B cell (primary cell): ENCODE results near the gene EFHD2.

Experiments
- EZH2 ChIP-seq: IDR thresholded peaks from 2 replicates; pipeline ENCODE4 v1.6.1; 2012; ENCODE audit warnings: borderline replicate concordance, low read depth, mild to moderate bottlenecking, moderate library complexity, low read length; ENCODE audit not compliant: insufficient read depth, poor library complexity, severe bottlenecking
- TF ChIP-seq, protein P1 (sequence below): fragments of 200-600 bp; IDR thresholded peaks from one replicate; pipeline ENCODE4 v1.8.0; 2022; ENCODE audit warnings: antibody characterized with exemption, mild to moderate bottlenecking

DNA sequence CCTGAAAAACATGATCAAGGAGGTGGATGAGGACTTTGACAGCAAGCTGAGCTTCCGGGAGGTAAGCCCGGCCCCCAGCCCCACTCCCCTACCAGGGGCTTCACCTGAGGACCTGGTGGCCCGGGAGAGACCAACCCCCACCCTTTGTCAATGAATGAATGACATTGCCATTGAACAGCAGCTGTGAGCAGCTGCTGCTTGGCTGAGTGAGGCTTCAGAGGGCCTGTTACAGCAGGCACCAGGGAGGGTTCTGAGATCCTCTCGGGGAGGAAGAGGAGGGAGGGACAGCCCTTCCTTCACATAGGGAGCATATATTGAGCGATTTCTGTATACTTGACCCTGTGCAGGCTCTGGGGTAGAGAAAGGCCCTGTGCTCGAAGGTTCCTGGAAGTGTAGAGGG, 16.3 kb downstream of the EFHD2 start:
- no peak for TF ChIP-seq EZH2
- TF ChIP-seq, protein P1, sequence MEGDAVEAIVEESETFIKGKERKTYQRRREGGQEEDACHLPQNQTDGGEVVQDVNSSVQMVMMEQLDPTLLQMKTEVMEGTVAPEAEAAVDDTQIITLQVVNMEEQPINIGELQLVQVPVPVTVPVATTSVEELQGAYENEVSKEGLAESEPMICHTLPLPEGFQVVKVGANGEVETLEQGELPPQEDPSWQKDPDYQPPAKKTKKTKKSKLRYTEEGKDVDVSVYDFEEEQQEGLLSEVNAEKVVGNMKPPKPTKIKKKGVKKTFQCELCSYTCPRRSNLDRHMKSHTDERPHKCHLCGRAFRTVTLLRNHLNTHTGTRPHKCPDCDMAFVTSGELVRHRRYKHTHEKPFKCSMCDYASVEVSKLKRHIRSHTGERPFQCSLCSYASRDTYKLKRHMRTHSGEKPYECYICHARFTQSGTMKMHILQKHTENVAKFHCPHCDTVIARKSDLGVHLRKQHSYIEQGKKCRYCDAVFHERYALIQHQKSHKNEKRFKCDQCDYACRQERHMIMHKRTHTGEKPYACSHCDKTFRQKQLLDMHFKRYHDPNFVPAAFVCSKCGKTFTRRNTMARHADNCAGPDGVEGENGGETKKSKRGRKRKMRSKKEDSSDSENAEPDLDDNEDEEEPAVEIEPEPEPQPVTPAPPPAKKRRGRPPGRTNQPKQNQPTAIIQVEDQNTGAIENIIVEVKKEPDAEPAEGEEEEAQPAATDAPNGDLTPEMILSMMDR: no peak
